Measurements from ENCODE around the gene CMBL.
A peak's percentile ranks its signal among the peaks of the same experiment; 100 is the strongest.

GRCh38 chr5:10353241-10354047, 45.7 kb upstream of the CMBL start, which contains the start of gene MARCHF6:
- TF ChIP-seq, protein P1, sequence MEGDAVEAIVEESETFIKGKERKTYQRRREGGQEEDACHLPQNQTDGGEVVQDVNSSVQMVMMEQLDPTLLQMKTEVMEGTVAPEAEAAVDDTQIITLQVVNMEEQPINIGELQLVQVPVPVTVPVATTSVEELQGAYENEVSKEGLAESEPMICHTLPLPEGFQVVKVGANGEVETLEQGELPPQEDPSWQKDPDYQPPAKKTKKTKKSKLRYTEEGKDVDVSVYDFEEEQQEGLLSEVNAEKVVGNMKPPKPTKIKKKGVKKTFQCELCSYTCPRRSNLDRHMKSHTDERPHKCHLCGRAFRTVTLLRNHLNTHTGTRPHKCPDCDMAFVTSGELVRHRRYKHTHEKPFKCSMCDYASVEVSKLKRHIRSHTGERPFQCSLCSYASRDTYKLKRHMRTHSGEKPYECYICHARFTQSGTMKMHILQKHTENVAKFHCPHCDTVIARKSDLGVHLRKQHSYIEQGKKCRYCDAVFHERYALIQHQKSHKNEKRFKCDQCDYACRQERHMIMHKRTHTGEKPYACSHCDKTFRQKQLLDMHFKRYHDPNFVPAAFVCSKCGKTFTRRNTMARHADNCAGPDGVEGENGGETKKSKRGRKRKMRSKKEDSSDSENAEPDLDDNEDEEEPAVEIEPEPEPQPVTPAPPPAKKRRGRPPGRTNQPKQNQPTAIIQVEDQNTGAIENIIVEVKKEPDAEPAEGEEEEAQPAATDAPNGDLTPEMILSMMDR (IDR thresholded peaks at IDR 0.05) = no peak
- peak in 1 of 2 donors; percentile 92 for TF ChIP-seq POLR2A (IDR thresholded peaks at IDR 0.05)
- peak; percentile 68 to 99 for TF ChIP-seq POLR2AphosphoS5 (IDR thresholded peaks at IDR 0.05; ENCODE audit: insufficient read depth in 1 of 2, low read depth in 1 of 2)

Measured in vagina (tissue), 2 donors.